RWPE1 (cell line): ENCODE data around the gene GFRA1.

Source experiments
- CTCF ChIA-PET: fragments of 350-600 bp; sonication (Branson Sonifier 250); formaldehyde crosslinking; extraction: SDS; loops from one replicate; lab custom pipeline; 2021; lab: Yijun Ruan, JAX
- POLR2A ChIA-PET: fragments of 400-600 bp; formaldehyde crosslinking; extraction: SDS; loops from one replicate; lab custom pipeline; 2020; ENCODE audit warnings: antibody characterized with exemption; ENCODE audit not compliant: low non-redundant PET; lab: Yijun Ruan, JAX
- DNase-seq: peaks from one replicate; pipeline ENCODE4 v3.0.0; 2012; ENCODE audit warnings: low spot score
- H3K27ac ChIP-seq: fragments of 450-650 bp; 2 replicates; pipeline ENCODE4 v1.5.1; 2017
- CTCF ChIP-seq: fragments of 450-650 bp; conservative IDR thresholded peaks from 2 replicates; pipeline ENCODE4 v1.5.1; 2017; ENCODE audit warnings: low read depth, mild to moderate bottlenecking

GFRA1 gene

GRCh38 chr10:116268976-116269375 lies 4.0 kb downstream of the GFRA1 start:
- ChIA-PET CTCF (no interaction called here), POLR2A (no interaction called here)
- no peak for DNase-seq
- H3K27ac ChIP-seq, result no peak overlapping the region
- no peak for TF ChIP-seq CTCF

- ChIA-PET POLR2A (no interaction called here), CTCF (interaction anchor here (0.7 kb wide), 1 partner anchor 1403 kb away, joined by 3 read pairs; no protein-coding TSS in a partner anchor)
- no peak for TF ChIP-seq CTCF
- no peak overlapping the region for H3K27ac ChIP-seq
- no peak for DNase-seq
Observed at GRCh38 chr10:116265686-116266085, 7.3 kb downstream of the GFRA1 start.

- DNase-seq, result no peak
- TF ChIP-seq CTCF, result no peak
- ChIA-PET CTCF (interaction anchor here (0.6 to 0.8 kb wide), 3 partner anchors 9 to 120 kb away, joined by 4 to 7 read pairs (median 4); partner anchors contain the start of gene GFRA1), POLR2A (no interaction called here)
- no peak overlapping the region for H3K27ac ChIP-seq
Observed at GRCh38 chr10:116263870-116264655, 8.9 kb downstream of the GFRA1 start.

- CTCF ChIA-PET, result no interaction called here
- no peak for TF ChIP-seq CTCF
- DNase-seq, result no peak
- POLR2A ChIA-PET, result no interaction called here
- no peak overlapping the region for H3K27ac ChIP-seq
Observed at GRCh38 chr10:116262678-116263077, 10.3 kb downstream of the GFRA1 start.

GRCh38 chr10:116260599-116260998 lies 12.4 kb downstream of the GFRA1 start:
- POLR2A ChIA-PET, result no interaction called here
- no peak overlapping the region for H3K27ac ChIP-seq
- DNase-seq, result no peak
- TF ChIP-seq CTCF, result no peak
- CTCF ChIA-PET, result no interaction called here

- TF ChIP-seq CTCF, result no peak
- H3K27ac ChIP-seq, result no peak overlapping the region
- CTCF ChIA-PET, result no interaction called here
- DNase-seq, result no peak
- POLR2A ChIA-PET, result no interaction called here
Observed at GRCh38 chr10:116259638-116260037, 13.4 kb downstream of the GFRA1 start.
